Activated naive CD8-positive, alpha-beta T cell treated with anti-CD3 and anti-CD28 coated beads, Interleukin-2, amount 50 U/mL, for 16 hours (primary cell): ENCODE measurements around the gene LTA4H.

Experiments used
- DNase-seq: peaks from one replicate; pipeline ENCODE4 v3.0.0-alpha.2; 2020; ENCODE audit warnings: low read depth, low spot score

Gene LTA4H

DNA sequence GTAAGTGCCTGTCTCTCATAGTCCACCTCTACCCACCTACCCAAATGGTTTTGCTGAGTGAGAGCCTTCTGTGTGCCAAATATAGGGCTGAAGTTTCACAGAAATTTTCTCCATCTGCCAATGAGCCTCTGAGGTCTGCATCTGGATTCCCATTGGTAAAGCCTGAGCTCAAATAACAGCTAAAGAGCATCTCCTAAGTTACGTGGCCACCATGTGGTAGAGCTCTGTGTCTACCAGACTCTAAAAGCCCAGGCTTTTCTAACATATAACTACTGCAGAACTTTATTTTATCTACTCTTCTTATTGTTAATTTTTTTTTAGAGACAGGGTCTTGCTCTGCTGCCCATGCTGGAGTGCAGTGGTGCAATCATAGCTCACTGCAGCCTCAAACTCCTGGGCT lies 76.3 kb downstream of the LTA4H start:
- DNase-seq: no peak

DNA sequence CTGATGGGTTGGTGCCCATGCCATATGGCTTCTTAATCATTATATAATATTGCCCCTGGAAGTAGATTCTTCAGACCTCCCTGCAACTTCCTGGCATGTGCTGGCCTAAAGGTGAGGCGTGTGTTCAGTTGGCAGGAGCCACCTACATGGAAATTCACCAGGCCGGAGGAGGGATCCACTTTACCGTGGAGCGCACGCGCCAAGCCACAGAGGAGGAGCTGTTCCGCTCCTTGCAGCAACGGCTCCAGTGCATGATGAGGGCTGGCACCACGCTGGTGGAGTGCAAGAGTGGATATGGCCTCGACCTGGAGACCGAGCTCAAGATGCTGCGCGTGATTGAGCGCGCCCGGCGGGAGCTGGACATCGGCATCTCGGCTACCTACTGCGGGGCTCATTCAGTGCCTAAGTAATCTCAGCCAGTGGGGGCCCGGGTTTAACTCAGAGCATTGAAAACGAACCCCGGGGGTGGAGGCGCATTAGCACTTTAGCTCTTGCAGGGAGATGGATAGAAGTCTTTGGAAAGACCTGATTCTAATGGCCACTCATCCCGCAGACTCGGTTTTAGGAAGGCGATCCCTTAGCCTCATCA lies 78.7 kb downstream of the LTA4H start:
- DNase-seq: no peak

DNA sequence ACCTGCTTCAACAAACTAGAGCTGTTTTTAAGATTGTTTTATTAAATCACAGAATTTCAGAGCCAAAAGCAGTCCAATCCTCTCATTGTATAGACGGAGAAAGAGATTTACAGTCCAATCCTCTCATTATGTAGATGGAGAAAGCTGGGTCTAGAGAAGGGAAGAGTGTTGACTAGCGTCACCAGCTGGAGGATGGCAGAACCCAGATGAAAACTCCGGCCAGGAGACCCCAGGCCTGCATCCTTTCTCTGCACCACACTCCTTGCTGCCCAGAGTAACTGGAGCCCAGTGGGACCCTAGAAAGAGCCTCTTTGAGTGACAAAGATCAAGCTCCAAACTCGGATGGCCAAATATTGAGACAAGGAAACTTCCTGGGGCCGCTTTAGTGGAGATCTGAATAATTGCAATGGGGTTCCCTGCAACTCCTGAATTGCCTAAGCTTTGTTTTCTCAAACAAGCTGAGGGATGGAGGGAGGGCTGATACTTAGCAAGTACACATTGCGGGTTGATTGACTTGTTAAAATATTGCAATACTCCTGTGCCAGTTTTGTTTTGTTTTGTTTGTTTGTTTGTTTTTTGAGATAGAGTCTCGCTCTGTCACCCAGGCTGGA lies 79.7 kb downstream of the LTA4H start:
- no peak for DNase-seq

DNA sequence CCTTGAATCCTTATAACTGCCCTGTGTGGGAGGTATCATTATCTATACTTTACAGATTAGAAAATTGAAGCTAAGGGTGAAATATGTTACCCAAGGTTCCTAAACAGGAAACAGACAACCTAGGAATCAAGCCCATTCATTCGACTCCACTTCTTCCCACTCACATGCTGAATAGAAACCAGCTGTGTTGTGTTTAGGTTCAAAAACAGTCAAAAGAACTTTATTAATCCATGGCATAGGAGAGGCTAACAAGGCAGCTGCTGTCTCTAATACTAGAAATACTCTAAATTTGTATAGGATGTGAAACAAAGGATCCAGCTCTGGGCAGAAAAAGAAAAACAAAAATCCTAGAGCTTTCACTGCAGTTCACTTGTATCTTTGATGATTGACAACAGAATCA lies 82.4 kb downstream of the LTA4H start:
- no peak for DNase-seq

DNA sequence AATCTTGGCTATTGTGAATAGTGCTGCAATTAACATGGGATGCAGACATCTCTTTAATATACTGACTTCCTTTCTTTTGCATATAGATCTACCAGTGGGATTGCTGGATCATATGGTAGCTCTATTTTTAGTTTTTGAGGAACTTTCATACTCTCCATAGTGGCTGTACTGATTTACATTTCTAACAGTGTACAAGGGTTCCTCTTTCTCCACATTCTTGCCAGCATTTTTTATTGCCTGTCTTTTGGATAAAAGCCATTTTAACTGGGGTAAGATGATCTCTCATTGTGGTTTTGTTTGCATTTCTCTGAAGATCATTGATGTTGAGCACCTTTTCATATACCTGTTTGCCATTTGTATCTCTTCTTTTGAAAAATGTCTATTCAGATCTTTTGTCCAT lies 83.9 kb downstream of the LTA4H start:
- no peak for DNase-seq
